ENCODE results near the gene VIM. TPM values are rescaled to one million over a fixed set of nuclear protein-coding genes. Genes with fewer than 3 reads are reported as not detected.

Gene VIM
- total RNA-seq, 1 donor from 2014 or later = 2,114 TPM

DNA sequence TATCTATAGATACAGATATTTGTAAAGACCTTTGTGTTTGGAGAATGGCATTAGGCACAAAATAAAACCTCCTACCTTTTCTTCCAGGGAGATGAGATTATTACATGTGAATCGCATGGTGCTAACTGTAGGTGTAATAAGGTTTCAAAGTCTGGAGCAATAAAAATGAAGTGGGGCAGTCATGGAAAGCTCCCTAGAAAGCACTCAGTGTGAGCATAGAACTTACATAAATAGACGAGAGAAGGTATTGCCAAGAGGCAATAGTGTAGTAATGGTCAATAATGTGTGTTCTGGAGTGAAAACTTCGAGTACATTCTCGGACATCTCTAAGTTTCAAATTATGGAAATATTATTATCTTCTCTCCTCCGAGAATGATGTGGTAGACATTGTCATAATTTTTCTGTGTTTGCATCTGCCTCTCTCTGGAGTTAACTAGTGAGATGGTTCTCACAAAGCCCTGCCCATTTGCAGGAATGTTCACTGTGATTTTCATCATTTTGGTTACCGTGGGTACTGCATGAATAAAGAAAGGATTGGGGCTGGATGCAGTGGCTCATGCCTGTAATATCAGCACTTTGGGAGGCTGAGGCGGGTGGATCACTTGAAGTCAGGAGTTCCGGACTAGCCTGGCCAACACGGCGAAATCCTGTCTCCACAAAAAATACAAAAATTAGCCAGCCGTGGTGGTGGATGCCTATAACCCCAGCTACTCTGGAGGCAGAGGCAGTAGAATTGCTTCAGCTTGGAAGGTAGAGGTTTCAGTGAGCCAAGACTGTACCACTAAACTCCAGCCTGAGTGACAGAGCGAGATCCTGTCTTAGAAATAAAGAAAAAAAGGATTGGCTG, 10.6 kb downstream of the VIM start:
- Mint-ChIP-seq H3K27me3 (ENCODE audit: unreplicated experiment) (no peaks in the 10 kb centered on the region), H3K4me3 (ENCODE audit: unreplicated experiment) (no peak overlapping the region), H3K36me3 (ENCODE audit: unreplicated experiment) (peaks cover 36% of the 10 kb centered on the region), H3K4me1 (ENCODE audit: unreplicated experiment) (peaks cover 38% of the 10 kb centered on the region), H3K9me3 (ENCODE audit: unreplicated experiment) (no peaks in the 10 kb centered on the region), H3K27ac (ENCODE audit: unreplicated experiment) (peak overlapping the region; percentile 89)
- TF ChIP-seq, protein P1, sequence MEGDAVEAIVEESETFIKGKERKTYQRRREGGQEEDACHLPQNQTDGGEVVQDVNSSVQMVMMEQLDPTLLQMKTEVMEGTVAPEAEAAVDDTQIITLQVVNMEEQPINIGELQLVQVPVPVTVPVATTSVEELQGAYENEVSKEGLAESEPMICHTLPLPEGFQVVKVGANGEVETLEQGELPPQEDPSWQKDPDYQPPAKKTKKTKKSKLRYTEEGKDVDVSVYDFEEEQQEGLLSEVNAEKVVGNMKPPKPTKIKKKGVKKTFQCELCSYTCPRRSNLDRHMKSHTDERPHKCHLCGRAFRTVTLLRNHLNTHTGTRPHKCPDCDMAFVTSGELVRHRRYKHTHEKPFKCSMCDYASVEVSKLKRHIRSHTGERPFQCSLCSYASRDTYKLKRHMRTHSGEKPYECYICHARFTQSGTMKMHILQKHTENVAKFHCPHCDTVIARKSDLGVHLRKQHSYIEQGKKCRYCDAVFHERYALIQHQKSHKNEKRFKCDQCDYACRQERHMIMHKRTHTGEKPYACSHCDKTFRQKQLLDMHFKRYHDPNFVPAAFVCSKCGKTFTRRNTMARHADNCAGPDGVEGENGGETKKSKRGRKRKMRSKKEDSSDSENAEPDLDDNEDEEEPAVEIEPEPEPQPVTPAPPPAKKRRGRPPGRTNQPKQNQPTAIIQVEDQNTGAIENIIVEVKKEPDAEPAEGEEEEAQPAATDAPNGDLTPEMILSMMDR (IDR thresholded peaks at IDR 0.05) = no peak
- no peak for DNase-seq (ENCODE audit: extremely low spot score, unreplicated experiment)

DNA sequence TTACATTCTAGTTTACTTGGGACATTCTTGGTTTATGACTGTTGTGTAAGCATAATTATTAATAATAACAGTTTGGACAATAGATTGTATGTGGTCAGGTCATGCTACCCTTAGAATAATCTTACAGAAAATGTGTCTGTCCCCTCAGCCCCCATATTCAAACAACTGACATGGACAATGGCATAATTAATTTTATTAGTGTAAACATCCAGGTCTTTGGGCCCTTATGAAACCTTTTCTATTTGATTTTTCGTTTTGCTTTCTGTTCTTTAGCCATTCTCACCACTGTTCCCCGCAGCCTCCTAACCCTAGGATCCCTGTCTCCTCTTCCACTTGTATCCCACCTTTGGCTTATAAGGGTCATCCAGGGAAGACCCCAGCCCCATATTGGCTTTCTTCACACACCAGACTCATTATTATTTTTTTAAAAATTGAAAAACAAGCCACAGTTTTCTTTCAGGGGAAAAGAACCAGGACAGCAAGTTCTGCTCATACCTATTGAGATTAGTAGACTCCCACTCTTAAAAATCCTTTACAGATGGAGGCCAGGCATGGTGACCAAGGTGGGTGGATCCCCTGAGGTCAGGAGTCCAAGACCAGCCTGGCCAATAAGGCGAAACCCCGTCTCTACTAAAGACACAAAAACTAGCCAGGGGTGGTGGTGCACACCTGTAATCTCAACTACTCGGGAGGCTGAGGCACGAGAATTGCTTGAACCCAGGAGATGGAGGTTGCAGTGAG, 11.5 kb downstream of the VIM start:
- H3K9me3 Mint-ChIP-seq (ENCODE audit: unreplicated experiment) = no peaks in the 10 kb centered on the region
- H3K36me3 Mint-ChIP-seq (ENCODE audit: unreplicated experiment) = peaks cover 29% of the 10 kb centered on the region
- no peak for DNase-seq (ENCODE audit: extremely low spot score, unreplicated experiment)
- no peaks in the 10 kb centered on the region for H3K27me3 Mint-ChIP-seq (ENCODE audit: unreplicated experiment)
- no peak overlapping the region for H3K4me3 Mint-ChIP-seq (ENCODE audit: unreplicated experiment)
- TF ChIP-seq, protein P1 (IDR thresholded peaks at IDR 0.05) = no peak
- peaks cover 32% of the 10 kb centered on the region for H3K4me1 Mint-ChIP-seq (ENCODE audit: unreplicated experiment)
- peak overlapping the region; percentile 89 for H3K27ac Mint-ChIP-seq (ENCODE audit: unreplicated experiment)

DNA sequence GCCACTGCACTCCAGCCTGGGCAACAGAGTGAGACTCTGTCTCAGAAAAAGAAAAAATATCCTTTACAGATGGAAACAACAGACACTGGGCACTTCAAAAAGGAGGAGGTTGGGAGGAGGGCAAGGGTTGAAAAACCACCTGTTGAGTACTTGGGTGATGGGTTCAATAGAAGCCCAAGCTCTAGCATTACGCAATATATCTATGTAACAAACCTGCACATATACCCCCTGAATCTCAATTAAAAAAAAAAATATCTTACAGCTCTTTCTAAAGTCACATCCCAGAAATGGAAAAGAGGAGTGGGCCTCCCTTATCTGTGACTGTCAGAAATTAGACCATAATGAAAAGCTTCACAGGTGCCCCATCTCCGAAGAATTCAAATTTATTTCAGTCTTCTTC, 12.1 kb downstream of the VIM start:
- H3K36me3 Mint-ChIP-seq (ENCODE audit: unreplicated experiment) = peaks cover 23% of the 10 kb centered on the region

DNA sequence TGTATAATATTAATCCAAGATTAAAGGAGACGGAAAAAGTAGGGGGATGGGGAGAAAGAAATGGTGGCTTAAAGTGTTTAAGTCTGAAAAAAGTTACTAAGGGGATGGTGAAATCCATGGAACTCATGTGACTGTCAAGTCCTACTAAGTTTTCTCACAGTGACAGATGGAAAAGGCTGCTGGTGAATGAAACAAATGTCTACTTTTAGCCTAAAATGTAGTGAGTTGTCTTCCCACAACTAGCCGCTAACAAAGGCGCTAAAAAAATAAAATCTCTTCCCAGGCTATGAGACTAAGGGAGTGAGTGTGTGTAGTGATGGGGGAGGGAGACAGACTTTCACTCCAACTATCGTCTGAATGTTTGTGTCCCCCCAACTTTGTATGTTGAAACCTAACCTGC, 12.6 kb downstream of the VIM start:
- Mint-ChIP-seq H3K4me1 (ENCODE audit: unreplicated experiment) (peaks cover 29% of the 10 kb centered on the region), H3K27ac (ENCODE audit: unreplicated experiment) (peak overlapping the region; percentile 1), H3K36me3 (ENCODE audit: unreplicated experiment) (peaks cover 18% of the 10 kb centered on the region), H3K27me3 (ENCODE audit: unreplicated experiment) (no peaks in the 10 kb centered on the region), H3K9me3 (ENCODE audit: unreplicated experiment) (no peaks in the 10 kb centered on the region), H3K4me3 (ENCODE audit: unreplicated experiment) (no peak overlapping the region)
- TF ChIP-seq, protein P1 (IDR thresholded peaks at IDR 0.05) = no peak
- no peak for DNase-seq (ENCODE audit: extremely low spot score, unreplicated experiment)

More for the DNA sequence above, 12.1 kb downstream of the VIM start:
- Mint-ChIP-seq H3K27me3 (ENCODE audit: unreplicated experiment) (no peaks in the 10 kb centered on the region), H3K27ac (ENCODE audit: unreplicated experiment) (no peak overlapping the region), H3K4me1 (ENCODE audit: unreplicated experiment) (peaks cover 31% of the 10 kb centered on the region), H3K9me3 (ENCODE audit: unreplicated experiment) (no peaks in the 10 kb centered on the region), H3K4me3 (ENCODE audit: unreplicated experiment) (no peak overlapping the region)
- TF ChIP-seq, protein P1 (IDR thresholded peaks at IDR 0.05) = no peak
- DNase-seq (ENCODE audit: extremely low spot score, unreplicated experiment) = no peak

Data from osteocyte (in vitro differentiated cells).